ENCODE measurements around the gene RHCG. TPM values are rescaled to one million over a fixed set of nuclear protein-coding genes. Genes with fewer than 3 reads are reported as not detected.

RHCG gene
- total RNA-seq, 1 donor from 2014 or later: 247 TPM

- no peaks in the 10 kb centered on the region for H3K36me3 ChIP-seq (ENCODE audit: control insufficient read depth, insufficient read depth, low read length)
- no peak for TF ChIP-seq CTCF (IDR thresholded peaks at IDR 0.05; ENCODE audit: insufficient read depth, low read length, severe bottlenecking)
- H3K27me3 ChIP-seq (ENCODE audit: control insufficient read depth, insufficient read depth, low read length): no peaks in the 10 kb centered on the region
- DNase-seq (ENCODE audit: low read depth) (peak; percentile 96), FAIRE-seq (peak; percentile 91)
- H3K4me3 ChIP-seq (ENCODE audit: low read depth, low read length): no peak overlapping the region
Observed at GRCh38 chr15:89513284-89513683, 16.9 kb upstream of the RHCG start.

GRCh38 chr15:89512631-89513030 is 16.2 kb upstream of the RHCG start:
- Histone ChIP-seq H3K4me3 (ENCODE audit: low read depth, low read length) (no peak overlapping the region), H3K27me3 (ENCODE audit: control insufficient read depth, insufficient read depth, low read length) (no peaks in the 10 kb centered on the region), H3K36me3 (ENCODE audit: control insufficient read depth, insufficient read depth, low read length) (no peaks in the 10 kb centered on the region)
- FAIRE-seq (no peak), DNase-seq (ENCODE audit: low read depth) (no peak)
- no peak for TF ChIP-seq CTCF (IDR thresholded peaks at IDR 0.05; ENCODE audit: insufficient read depth, low read length, severe bottlenecking)

- no peak overlapping the region for H3K4me3 ChIP-seq (ENCODE audit: low read depth, low read length)
- FAIRE-seq (no peak), DNase-seq (ENCODE audit: low read depth) (no peak)
- H3K36me3 ChIP-seq (ENCODE audit: control insufficient read depth, insufficient read depth, low read length): no peaks in the 10 kb centered on the region
- no peak for TF ChIP-seq CTCF (IDR thresholded peaks at IDR 0.05; ENCODE audit: insufficient read depth, low read length, severe bottlenecking)
- H3K27me3 ChIP-seq (ENCODE audit: control insufficient read depth, insufficient read depth, low read length): no peaks in the 10 kb centered on the region
Observed at GRCh38 chr15:89506026-89506686, 9.8 kb upstream of the RHCG start.

GRCh38 chr15:89504166-89504565 is 7.8 kb upstream of the RHCG start:
- no peaks in the 10 kb centered on the region for H3K27me3 ChIP-seq (ENCODE audit: control insufficient read depth, insufficient read depth, low read length)
- H3K4me3 ChIP-seq (ENCODE audit: low read depth, low read length): no peak overlapping the region
- H3K36me3 ChIP-seq (ENCODE audit: control insufficient read depth, insufficient read depth, low read length): no peaks in the 10 kb centered on the region
- FAIRE-seq (no peak), DNase-seq (ENCODE audit: low read depth) (no peak)
- TF ChIP-seq CTCF (IDR thresholded peaks at IDR 0.05; ENCODE audit: insufficient read depth, low read length, severe bottlenecking): no peak

GRCh38 chr15:89502867-89503595 is 6.6 kb upstream of the RHCG start:
- H3K27me3 ChIP-seq (ENCODE audit: control insufficient read depth, insufficient read depth, low read length): no peaks in the 10 kb centered on the region
- FAIRE-seq: peak; percentile 95
- H3K36me3 ChIP-seq (ENCODE audit: control insufficient read depth, insufficient read depth, low read length): no peaks in the 10 kb centered on the region
- H3K4me3 ChIP-seq (ENCODE audit: low read depth, low read length): no peak overlapping the region
- TF ChIP-seq CTCF (IDR thresholded peaks at IDR 0.05; ENCODE audit: insufficient read depth, low read length, severe bottlenecking): no peak
- peak; percentile 86 for DNase-seq (ENCODE audit: low read depth)

All from bronchial epithelial cell (primary cell).